ENCODE measurements around the gene AMN. TPM values are rescaled to one million over a fixed set of nuclear protein-coding genes. Genes with fewer than 3 reads are reported as not detected.

Gene AMN
- polyA plus RNA-seq, 1 donor from 2014 or later: 0.15 TPM

DNA sequence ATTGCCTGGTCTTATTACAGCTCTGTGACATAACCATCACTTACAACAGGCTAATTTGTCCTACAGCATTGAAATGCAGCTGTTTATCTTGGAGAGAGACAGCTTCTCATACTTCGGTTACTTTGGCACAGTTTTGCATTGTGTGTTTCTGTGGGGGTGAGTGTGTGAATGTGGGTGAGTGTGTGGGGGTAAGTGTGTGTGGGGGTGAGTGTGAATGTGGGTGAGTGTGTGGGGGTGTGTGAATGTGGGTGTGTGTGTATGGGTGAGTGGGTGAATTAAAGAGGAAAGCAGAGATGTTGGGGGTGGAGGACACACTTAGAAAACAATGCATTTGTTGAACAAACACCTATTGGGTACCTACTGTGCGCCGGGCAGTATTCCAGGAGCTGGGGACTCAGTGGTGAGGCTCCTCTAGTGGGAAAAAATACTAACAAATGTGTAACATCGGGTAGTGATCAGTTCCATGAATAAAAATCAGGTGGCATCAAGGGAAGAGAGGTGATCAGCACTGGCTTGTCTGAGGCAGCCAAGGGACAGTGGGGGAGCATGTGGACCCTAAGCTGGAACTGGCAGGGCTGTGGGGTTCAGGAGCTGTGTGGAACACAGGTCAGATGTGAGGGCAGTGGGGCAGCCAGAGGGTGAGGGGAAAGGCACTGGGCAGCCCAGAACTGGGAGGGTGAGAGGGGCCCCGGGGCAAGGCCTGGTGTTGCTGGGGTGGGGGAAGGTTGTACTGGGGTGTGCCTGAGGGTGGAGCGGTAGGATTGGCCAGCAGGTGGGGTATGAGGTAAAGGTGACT is 44.1 kb upstream of the AMN start:
- Histone ChIP-seq H3K27ac (ENCODE audit: low read length) (no peak overlapping the region), H2AFZ (ENCODE audit: low read depth, low read length) (no peak overlapping the region), H3K36me3 (ENCODE audit: insufficient read depth, low read length) (no peaks in the 10 kb centered on the region), H4K20me1 (ENCODE audit: insufficient read depth) (no peaks in the 10 kb centered on the region), H3K4me3 (ENCODE audit: low read length) (no peak overlapping the region), H3K27me3 (ENCODE audit: insufficient read depth, low read depth, low read length) (no peaks in the 10 kb centered on the region), H3K4me2 (ENCODE audit: low read length) (no peak overlapping the region), H3K79me2 (replicated peaks; ENCODE audit: insufficient read depth, low read length) (no peaks in the 10 kb centered on the region), H3F3A (ENCODE audit: insufficient read depth, low read length, poor library complexity, severe bottlenecking) (no peaks in the 10 kb centered on the region), H3K9me3 (ENCODE audit: low read length) (no peaks in the 10 kb centered on the region), H3K9me2 (ENCODE audit: insufficient read depth, low read length) (no peaks in the 10 kb centered on the region), H3K9ac (ENCODE audit: low read length) (no peak overlapping the region)
- TF ChIP-seq EZH2 (IDR thresholded peaks at IDR 0.05; ENCODE audit: borderline replicate concordance, insufficient read depth, low read length, poor library complexity, severe bottlenecking): no peak
- no peak for TF ChIP-seq POLR2AphosphoS5 (IDR thresholded peaks at IDR 0.05)
- TF ChIP-seq MXI1 (conservative IDR thresholded peaks at IDR 0.05; ENCODE audit: poor library complexity, severe bottlenecking): no peak
- TF ChIP-seq TAF1 (IDR thresholded peaks at IDR 0.05; ENCODE audit: low read depth): no peak
- TF ChIP-seq, protein P1, sequence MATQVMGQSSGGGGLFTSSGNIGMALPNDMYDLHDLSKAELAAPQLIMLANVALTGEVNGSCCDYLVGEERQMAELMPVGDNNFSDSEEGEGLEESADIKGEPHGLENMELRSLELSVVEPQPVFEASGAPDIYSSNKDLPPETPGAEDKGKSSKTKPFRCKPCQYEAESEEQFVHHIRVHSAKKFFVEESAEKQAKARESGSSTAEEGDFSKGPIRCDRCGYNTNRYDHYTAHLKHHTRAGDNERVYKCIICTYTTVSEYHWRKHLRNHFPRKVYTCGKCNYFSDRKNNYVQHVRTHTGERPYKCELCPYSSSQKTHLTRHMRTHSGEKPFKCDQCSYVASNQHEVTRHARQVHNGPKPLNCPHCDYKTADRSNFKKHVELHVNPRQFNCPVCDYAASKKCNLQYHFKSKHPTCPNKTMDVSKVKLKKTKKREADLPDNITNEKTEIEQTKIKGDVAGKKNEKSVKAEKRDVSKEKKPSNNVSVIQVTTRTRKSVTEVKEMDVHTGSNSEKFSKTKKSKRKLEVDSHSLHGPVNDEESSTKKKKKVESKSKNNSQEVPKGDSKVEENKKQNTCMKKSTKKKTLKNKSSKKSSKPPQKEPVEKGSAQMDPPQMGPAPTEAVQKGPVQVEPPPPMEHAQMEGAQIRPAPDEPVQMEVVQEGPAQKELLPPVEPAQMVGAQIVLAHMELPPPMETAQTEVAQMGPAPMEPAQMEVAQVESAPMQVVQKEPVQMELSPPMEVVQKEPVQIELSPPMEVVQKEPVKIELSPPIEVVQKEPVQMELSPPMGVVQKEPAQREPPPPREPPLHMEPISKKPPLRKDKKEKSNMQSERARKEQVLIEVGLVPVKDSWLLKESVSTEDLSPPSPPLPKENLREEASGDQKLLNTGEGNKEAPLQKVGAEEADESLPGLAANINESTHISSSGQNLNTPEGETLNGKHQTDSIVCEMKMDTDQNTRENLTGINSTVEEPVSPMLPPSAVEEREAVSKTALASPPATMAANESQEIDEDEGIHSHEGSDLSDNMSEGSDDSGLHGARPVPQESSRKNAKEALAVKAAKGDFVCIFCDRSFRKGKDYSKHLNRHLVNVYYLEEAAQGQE (IDR thresholded peaks at IDR 0.05; ENCODE audit: borderline replicate concordance): no peak
- TF ChIP-seq, protein P2, sequence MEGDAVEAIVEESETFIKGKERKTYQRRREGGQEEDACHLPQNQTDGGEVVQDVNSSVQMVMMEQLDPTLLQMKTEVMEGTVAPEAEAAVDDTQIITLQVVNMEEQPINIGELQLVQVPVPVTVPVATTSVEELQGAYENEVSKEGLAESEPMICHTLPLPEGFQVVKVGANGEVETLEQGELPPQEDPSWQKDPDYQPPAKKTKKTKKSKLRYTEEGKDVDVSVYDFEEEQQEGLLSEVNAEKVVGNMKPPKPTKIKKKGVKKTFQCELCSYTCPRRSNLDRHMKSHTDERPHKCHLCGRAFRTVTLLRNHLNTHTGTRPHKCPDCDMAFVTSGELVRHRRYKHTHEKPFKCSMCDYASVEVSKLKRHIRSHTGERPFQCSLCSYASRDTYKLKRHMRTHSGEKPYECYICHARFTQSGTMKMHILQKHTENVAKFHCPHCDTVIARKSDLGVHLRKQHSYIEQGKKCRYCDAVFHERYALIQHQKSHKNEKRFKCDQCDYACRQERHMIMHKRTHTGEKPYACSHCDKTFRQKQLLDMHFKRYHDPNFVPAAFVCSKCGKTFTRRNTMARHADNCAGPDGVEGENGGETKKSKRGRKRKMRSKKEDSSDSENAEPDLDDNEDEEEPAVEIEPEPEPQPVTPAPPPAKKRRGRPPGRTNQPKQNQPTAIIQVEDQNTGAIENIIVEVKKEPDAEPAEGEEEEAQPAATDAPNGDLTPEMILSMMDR (IDR thresholded peaks at IDR 0.05; ENCODE audit: poor library complexity, severe bottlenecking): no peak
- no peak for TF ChIP-seq RAD21 (conservative IDR thresholded peaks at IDR 0.05)
- TF ChIP-seq EP300 (conservative IDR thresholded peaks at IDR 0.05; ENCODE audit: poor library complexity, severe bottlenecking): no peak
- no peak for TF ChIP-seq SMC3 (conservative IDR thresholded peaks at IDR 0.05; ENCODE audit: poor library complexity)

DNA sequence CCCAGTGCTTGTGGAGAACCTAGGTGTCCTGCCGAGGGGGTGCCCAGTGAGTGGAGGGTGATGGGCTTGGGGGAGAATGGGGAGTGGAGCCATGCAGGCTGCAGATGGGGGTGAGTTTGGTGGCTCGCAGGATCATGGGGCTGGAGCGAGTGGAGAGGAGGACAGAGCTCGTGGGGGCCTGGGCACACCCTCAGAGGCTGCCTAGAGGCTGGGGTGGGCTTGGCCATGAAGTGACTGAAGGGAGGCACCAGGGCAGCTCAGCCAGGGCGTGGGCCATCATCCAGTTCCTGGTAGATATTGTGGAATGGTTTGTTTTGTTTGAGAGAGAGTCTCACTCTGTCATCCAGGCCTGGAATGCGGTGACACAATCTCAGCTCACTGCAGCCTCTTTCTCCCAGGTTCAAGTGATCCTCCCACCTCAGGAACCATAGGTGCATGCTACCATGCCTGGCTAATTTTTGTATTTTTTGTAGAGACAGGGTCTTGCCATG is 43.4 kb upstream of the AMN start:
- H3K9me2 ChIP-seq (ENCODE audit: insufficient read depth, low read length): no peaks in the 10 kb centered on the region
- no peaks in the 10 kb centered on the region for H3F3A ChIP-seq (ENCODE audit: insufficient read depth, low read length, poor library complexity, severe bottlenecking)
- H3K36me3 ChIP-seq (ENCODE audit: insufficient read depth, low read length): no peaks in the 10 kb centered on the region
- no peaks in the 10 kb centered on the region for H3K79me2 ChIP-seq (replicated peaks; ENCODE audit: insufficient read depth, low read length)
- no peak overlapping the region for H3K4me3 ChIP-seq (ENCODE audit: low read length)
- no peak overlapping the region for H3K27ac ChIP-seq (ENCODE audit: low read length)
- H3K27me3 ChIP-seq (ENCODE audit: insufficient read depth, low read depth, low read length): no peaks in the 10 kb centered on the region
- H2AFZ ChIP-seq (ENCODE audit: low read depth, low read length): no peak overlapping the region
- no peak for TF ChIP-seq POLR2AphosphoS5 (IDR thresholded peaks at IDR 0.05)
- TF ChIP-seq SMC3 (conservative IDR thresholded peaks at IDR 0.05; ENCODE audit: poor library complexity): no peak
- TF ChIP-seq, protein P2 (IDR thresholded peaks at IDR 0.05; ENCODE audit: poor library complexity, severe bottlenecking): no peak
- no peak for TF ChIP-seq EP300 (conservative IDR thresholded peaks at IDR 0.05; ENCODE audit: poor library complexity, severe bottlenecking)
- no peak for TF ChIP-seq EZH2 (IDR thresholded peaks at IDR 0.05; ENCODE audit: borderline replicate concordance, insufficient read depth, low read length, poor library complexity, severe bottlenecking)
- no peak for TF ChIP-seq RAD21 (conservative IDR thresholded peaks at IDR 0.05)
- no peak for TF ChIP-seq TAF1 (IDR thresholded peaks at IDR 0.05; ENCODE audit: low read depth)
- TF ChIP-seq MXI1 (conservative IDR thresholded peaks at IDR 0.05; ENCODE audit: poor library complexity, severe bottlenecking): no peak
- TF ChIP-seq, protein P1 (IDR thresholded peaks at IDR 0.05; ENCODE audit: borderline replicate concordance): no peak
- no peak overlapping the region for H3K9ac ChIP-seq (ENCODE audit: low read length)
- no peak overlapping the region for H3K4me2 ChIP-seq (ENCODE audit: low read length)
- H3K9me3 ChIP-seq (ENCODE audit: low read length): no peaks in the 10 kb centered on the region
- no peaks in the 10 kb centered on the region for H4K20me1 ChIP-seq (ENCODE audit: insufficient read depth)
